ENCODE data around the gene ASTN2.
"Not testable (repeated sequence)": the region's sequence is repeated elsewhere in the genome, so short reads cannot be mapped to it uniquely, and the experiment has no call there.

DNA sequence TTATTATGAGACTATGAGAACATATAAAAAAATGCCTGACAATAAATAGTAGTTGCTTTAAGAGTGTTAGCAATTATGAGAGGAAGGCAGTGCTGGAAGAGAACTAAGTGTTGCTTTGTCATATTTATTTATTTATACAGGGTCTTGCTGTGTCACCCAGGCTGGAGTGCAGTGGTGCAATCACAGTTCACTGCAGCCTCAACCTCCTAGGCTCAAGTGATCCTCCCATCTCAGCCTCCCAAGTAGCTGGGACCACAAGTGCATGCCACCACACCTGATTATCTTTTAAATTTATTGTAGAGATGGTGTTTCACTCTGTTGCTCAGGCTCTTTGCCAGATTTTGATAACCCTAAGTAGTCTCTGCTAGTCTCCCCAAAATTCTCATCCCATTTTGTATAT, 724.1 kb downstream of the ASTN2 start:
- TF ChIP-seq, protein P1, sequence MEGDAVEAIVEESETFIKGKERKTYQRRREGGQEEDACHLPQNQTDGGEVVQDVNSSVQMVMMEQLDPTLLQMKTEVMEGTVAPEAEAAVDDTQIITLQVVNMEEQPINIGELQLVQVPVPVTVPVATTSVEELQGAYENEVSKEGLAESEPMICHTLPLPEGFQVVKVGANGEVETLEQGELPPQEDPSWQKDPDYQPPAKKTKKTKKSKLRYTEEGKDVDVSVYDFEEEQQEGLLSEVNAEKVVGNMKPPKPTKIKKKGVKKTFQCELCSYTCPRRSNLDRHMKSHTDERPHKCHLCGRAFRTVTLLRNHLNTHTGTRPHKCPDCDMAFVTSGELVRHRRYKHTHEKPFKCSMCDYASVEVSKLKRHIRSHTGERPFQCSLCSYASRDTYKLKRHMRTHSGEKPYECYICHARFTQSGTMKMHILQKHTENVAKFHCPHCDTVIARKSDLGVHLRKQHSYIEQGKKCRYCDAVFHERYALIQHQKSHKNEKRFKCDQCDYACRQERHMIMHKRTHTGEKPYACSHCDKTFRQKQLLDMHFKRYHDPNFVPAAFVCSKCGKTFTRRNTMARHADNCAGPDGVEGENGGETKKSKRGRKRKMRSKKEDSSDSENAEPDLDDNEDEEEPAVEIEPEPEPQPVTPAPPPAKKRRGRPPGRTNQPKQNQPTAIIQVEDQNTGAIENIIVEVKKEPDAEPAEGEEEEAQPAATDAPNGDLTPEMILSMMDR (IDR thresholded peaks at IDR 0.05; ENCODE audit: poor library complexity, severe bottlenecking), result not testable (repeated sequence)
- not testable (repeated sequence) for TF ChIP-seq TAF1 (IDR thresholded peaks at IDR 0.05; ENCODE audit: low read depth)
